ENCODE measurements around the gene PTCD3. TPM values are rescaled to one million over a fixed set of nuclear protein-coding genes. Genes with fewer than 3 reads are reported as not detected.

The PTCD3 gene
- total RNA-seq, result 61.9 and 167 TPM in 2 replicates

DNA sequence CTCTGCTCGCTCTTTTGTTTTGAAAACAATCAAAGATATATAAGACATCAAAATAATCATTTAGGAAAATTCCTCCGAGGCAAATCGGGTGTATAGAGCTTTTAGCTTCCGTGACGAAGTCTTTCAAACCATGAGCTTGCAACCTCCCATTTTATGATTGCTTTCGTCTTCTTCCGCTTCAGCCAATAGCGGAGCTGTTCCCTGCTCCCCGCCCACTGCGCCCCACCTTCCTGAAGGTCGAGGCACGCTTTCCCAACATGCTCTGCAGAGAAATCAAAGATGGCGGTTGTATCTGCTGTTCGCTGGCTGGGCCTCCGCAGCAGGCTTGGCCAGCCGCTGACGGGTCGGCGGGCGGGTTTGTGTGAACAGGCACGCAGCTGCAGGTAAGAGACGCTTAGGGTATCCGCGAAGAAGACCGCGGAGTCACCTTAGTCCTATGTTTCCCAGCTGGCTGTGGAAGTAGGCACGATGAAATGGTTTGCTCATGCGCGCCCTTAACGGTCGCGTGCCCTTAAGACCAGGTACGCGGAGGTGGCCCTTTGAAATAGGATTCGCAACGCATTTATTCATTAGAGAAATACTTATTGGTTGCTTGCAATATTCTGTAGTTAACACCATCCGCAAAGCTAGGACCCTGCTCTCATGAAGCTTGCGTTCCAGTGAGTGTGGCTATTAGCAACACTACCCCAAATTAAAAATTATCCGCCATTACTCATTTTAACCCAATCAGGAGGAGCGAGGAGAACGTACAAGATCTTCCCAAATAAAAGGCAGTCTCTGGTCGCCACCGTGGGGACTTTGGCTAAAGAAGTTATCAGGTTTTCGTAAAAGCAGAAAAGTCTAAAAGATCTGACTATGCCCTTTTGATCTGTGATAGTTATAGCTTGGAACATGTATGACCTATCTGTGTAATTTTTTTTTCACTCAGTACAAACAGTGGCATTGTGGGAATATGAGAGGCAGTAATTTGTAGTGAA is at the start of gene PTCD3:
PTCD3 (plus strand) TSS at position 267 of the 977 bp plus-strand sequence; CDS start at position 280, 13 bp downstream.

DNA sequence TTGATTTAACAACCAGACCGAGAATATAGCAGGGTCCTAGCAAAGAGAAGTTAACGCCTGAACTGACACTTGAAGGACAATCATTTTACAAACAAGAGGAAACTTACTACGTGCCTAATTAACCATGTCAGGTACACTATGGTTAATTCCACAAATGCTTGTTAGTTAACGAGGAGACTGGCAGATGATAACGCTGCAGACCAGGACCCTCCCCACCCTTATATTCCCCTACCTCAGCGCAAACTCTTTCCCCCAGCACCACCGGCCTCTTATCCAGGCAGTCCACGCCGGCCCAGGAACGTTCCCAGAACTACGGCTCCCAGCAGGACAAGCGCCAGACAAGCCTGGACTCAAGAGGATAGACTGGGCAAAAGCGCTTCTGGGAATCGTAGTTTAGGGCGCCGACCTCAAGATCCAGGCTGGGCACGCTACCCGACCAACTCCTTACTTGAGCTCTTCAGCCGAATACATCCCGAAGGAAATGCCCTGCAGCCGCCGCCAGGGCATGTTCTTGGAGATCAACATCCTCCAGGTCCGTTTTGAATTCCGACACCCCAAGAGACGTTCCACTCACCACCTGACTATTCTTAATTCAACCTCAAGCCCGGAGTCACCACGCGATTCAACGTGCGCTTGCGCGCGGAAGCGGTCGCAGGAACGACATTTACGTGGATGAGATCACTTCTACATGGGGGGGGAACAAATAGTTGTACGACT is 625 bp upstream of the PTCD3 start, which contains the start of gene POLR1A:
POLR1A (minus strand) TSS at position 635 of the 717 bp plus-strand sequence; CDS start at position 525, 110 bp downstream.

Other genes starting within 250 kb of the PTCD3 start
- gene ST3GAL5, start 217.2 kb upstream of the PTCD3 start, total RNA-seq, result 5.6 and 6.3 TPM in 2 replicates
- 6.1 and 10.1 TPM in 2 replicates for gene POLR1A, start 349 bp upstream of the PTCD3 start, total RNA-seq
- 26.4 and 38.9 TPM in 2 replicates for gene IMMT, start 89.2 kb downstream of the PTCD3 start, total RNA-seq
- 12.5 and 13.2 TPM in 2 replicates for gene MRPL35, start 93.2 kb downstream of the PTCD3 start, total RNA-seq
- under 0.01 TPM in 1 of 2 replicates, not detected in the other for gene REEP1, start 231.4 kb downstream of the PTCD3 start, total RNA-seq

All from bronchial smooth muscle cell (primary cell).